Suppressor macrophage (primary cell): ENCODE results near the gene LRRK1.

ENCODE experiments used
- DNase-seq, 4 experiments: peaks; one replicate each; pipeline ENCODE4 v3.0.0-alpha.2; 2020 to 2022

Gene LRRK1

GRCh38 chr15:100932676-100933348 lies 13.7 kb downstream of the LRRK1 start:
- DNase-seq = no peak

GRCh38 chr15:100934166-100934565 lies 15.0 kb downstream of the LRRK1 start:
- no peak for DNase-seq

- peak in 3 of 4 experiments; percentile 25 to 43 (median 40) for DNase-seq
Measured at GRCh38 chr15:100934726-100935125, 15.6 kb downstream of the LRRK1 start.

GRCh38 chr15:100937171-100937570 lies 18.0 kb downstream of the LRRK1 start:
- DNase-seq = peak in 2 of 4 experiments; percentile 29 to 45

GRCh38 chr15:100939791-100940190 lies 20.6 kb downstream of the LRRK1 start:
- DNase-seq = peak; percentile 25 to 67 (median 50)

GRCh38 chr15:100940767-100941379 lies 21.7 kb downstream of the LRRK1 start:
- DNase-seq = peak; percentile 81 to 95 (median 88)

GRCh38 chr15:100941536-100941935 lies 22.4 kb downstream of the LRRK1 start:
- peak; percentile 49 to 77 (median 68) for DNase-seq

GRCh38 chr15:100942656-100943425 lies 23.7 kb downstream of the LRRK1 start:
- no peak for DNase-seq

GRCh38 chr15:100944244-100944895 lies 25.2 kb downstream of the LRRK1 start:
- no peak for DNase-seq

- DNase-seq = no peak
Measured at GRCh38 chr15:100944986-100945385, 25.8 kb downstream of the LRRK1 start.

- no peak for DNase-seq
Measured at GRCh38 chr15:100947760-100948429, 28.7 kb downstream of the LRRK1 start.

- no peak for DNase-seq
Measured at GRCh38 chr15:100948430-100948762, 29.2 kb downstream of the LRRK1 start.

GRCh38 chr15:100949691-100950090 lies 30.5 kb downstream of the LRRK1 start:
- peak in 2 of 4 experiments; percentile 50 to 59 for DNase-seq

GRCh38 chr15:100951965-100952364 lies 32.8 kb downstream of the LRRK1 start:
- DNase-seq = peak in 3 of 4 experiments; percentile 32 to 48 (median 47)

- no peak for DNase-seq
Measured at GRCh38 chr15:100952566-100952965, 33.4 kb downstream of the LRRK1 start.

GRCh38 chr15:100958326-100959065 lies 39.3 kb downstream of the LRRK1 start:
- peak; percentile 52 to 72 (median 53) for DNase-seq

- peak; percentile 20 to 48 (median 36) for DNase-seq
Measured at GRCh38 chr15:100959066-100960050, 40.2 kb downstream of the LRRK1 start.

- no peak for DNase-seq
Measured at GRCh38 chr15:100966997-100967396, 47.8 kb downstream of the LRRK1 start.

GRCh38 chr15:100968050-100968966 lies 49.2 kb downstream of the LRRK1 start:
- DNase-seq = no peak
